CD4-positive, alpha-beta T cell treated with Interleukin-1 beta for 1 hour (primary cell): ENCODE measurements around the gene TCP10L.
"Not testable (repeated sequence)": the region's sequence is repeated elsewhere in the genome, so short reads cannot be mapped to it uniquely, and the experiment has no call there.

Source experiments
- DNase-seq, 2 donors: peaks; one replicate each; pipeline ENCODE4 v3.0.0-alpha.2; 2020 to 2022

TCP10L gene

DNA sequence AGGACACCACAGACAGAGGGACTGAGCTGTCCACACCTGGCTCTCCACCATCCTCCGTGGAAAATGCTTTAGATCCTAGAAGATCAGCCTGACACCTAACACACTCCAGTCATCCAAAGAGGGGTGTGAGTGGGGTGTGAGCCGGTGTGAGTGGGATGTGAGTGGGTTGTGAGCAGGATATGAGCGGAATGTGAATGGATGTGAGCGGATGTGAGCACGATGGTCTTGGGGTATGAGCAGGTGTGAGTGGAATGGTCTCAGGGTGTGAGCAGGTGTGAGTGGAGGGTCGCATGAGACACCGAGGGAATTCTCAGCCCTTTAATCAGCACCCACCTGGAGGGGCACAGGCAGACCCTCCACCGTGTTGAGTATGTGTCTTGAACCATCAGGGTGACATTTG lies 851 bp downstream of the TCP10L start:
- no peak for DNase-seq

DNA sequence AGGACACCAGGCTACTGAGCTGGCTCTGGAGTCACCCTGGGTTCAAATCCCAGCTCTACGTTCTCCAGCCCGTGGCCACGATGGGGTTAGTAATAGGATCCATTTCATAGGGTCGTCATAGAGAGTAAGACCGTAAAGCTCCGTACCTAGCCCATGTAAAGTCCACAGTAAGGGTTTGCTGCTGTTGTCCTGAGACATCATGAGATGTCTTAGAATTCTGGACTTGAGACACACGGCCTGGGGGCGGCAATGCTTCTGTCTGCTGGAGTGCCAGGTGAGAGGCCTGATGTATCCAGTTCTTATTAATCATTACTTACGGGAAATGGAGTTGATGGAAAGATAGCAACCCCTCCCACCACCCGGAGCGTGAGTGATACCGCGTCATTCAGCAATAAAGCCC lies 3.6 kb downstream of the TCP10L start:
- no peak for DNase-seq

- no peak for DNase-seq
Observed at GRCh38 chr21:32580949-32581348, 4.4 kb downstream of the TCP10L start.

DNA sequence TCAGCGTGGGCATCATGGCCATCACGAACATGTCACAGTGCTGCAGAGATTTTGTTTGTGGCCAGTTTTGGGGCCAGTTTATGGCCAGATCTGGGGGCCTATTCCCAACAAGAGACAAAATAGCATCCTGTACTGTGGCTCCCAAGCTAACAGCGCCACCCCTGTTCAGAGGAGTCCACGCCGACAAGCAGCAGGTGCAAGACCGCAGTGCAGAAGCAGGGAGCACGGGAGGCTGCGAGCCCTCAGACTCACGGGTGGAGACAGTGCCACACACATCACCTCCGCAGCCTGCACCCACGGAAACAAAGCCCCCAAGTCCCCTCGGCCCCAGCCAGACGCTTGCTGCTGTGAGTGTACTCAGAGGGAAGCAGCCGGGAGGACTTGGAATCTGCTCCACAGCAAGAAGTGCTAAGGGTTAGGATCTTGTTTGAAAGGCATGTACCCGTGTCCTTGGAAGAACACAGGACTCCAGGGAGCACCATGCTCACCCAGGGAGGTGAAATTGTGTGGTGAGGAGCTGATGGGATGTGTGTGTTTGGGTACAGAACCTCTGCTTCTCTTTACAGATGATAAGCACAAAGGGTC lies 7.1 kb downstream of the TCP10L start:
- DNase-seq = peak in 1 of 2 donors; percentile 17

GRCh38 chr21:32576011-32576410 lies 9.3 kb downstream of the TCP10L start:
- no peak for DNase-seq

DNA sequence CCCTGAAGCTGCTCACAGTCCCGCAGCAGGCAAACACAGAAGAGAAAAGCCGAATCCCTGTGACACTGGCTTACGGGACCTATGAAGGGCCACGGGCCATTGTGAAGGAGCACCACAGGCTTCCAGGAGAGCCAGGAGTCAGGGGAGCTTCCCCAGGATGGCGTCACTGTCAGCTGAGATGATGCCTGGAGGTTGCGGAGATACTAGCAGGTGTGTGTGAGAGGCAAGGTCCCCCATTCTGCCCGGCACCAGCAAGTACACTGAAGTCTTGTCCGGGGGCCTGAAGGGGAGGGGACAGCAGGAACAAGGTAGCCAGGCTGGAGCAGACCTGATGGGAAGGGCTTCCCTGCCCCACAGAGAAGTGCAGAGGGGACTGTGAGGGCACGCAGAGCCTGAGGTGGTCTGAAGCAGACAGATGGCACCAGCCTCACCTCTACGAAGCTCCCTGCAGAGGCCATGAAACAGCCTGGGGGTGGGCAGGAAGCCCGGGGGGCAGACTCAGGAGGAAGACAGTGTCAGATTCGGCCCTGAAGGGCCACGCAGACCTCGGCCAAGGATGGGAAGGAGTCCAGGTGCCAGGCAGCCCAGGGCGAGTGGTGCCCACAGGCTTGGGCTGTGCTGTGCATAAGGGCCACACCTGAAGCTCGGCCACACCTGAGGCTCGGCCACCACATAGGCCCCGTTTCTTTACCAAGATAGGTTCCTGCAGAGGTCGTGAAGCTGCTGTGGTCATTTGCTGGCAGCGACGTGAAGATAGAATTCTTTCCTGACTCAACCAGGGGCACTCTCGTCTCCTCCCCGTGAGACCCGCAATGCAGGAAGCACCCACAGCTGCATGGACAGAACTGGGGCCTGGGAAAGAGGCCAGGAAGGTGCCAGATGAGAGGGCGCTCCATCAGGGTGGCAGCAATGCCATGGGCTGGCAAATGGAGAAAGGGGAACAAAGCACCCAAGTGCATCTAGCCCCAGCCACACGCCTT lies 10.1 kb downstream of the TCP10L start:
- no peak for DNase-seq

DNA sequence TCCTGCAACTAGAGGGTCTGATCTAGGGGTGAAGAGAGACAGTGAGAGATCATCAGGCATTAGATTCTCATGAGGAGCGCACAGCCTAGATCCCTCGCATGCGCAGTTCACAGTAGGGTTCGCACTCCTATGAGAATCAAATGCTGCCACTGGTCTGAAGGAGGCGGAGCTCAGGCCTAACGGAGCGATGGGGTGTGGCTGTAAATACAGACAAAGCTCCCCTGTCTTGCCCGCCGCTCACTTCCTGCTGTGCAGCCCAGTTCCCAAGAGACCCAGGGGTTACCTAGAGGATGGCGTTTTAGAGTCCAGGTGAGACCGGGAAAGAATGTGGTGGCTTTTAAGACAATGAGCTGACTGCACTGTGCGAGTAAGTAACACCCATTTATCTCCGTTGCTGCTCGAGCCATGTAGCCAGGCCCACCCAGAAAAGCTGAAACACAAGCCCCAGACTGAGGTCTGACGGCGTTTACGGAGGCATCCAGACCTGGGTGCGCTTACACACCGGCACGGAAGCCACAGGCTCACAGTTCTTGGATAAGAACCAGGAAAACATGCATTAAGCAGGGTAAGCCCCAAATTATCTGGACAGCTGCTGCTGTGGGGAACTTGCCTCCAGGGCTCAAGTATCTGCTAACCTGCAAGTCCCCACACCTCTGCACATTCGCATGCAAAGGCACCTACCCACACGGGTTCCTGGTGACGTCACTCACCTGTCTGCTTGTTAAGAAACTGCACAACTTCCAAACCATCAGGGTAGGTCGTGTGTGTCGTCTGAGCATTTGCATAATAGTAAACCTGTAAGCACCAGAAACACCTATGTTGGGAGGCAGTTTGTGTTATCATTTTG lies 12.5 kb downstream of the TCP10L start:
- DNase-seq = no peak

DNA sequence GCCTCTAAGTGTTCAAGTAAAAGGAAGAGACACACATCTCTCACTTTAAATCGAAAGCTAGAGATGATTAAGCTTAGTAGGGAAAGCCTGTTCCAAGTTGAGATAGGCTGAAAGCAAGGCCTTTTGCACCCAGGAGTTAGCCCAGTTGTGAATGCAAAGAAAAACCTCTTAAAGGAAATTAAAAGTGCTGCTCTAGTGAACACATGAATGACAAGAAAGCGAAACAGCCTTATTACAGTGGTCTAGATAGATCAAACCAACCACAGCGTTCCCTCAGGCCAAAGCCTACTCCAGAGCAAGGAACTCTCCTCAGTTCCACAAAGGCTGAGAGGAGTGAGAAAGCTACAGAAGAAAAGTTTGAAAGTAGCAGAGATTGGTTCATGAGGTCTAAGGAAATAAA lies 14.9 kb downstream of the TCP10L start:
- no peak for DNase-seq

DNA sequence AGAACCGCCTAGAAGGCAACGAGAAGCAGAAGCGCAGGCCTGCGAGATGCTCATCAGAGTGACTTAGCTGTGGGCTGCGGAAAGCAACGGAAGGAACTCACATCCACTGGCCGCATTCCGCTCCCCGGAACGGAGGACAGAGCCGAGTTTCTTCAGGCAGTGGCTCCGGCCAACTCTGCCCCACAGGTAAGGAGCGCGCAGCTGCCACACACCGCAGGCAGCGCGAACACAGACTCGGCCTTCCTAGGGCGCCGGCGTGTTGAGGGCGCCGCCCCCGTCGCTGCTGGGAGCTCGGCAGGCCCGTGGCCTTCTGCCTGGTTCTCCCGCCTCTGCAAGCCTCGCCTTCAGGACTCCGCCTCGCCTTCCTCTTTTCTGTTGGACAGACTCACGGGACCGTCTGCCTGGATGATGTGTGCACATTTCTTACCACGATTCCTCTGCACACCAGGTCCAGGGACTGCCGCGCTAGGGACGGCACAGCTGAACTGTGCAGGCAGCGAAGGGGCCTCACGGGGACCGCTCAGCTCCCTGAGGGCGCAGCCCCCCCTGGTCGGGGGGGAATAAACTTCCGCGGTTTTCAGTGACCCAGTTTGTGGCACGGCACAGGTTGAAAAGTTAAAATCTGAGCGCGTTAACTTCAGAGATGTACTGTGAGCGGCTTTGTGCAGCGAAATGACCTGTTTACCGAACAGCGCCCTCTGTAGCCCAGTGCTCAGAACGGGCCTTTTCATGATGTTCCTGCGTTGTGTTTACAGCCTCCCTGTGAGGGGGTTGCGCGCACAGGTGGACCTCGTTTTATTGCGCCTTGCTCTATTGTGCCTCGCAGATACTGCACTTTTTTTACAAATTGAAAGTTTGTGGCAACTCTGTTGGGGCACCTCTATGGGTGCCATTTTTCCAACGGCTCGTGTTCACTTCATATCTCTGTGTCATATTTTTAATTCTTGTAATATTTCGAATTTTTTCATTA lies 15.8 kb downstream of the TCP10L start:
- DNase-seq = peak; percentile 77 to 84

GRCh38 chr21:32567626-32568025 lies 17.7 kb downstream of the TCP10L start:
- DNase-seq = no peak

DNA sequence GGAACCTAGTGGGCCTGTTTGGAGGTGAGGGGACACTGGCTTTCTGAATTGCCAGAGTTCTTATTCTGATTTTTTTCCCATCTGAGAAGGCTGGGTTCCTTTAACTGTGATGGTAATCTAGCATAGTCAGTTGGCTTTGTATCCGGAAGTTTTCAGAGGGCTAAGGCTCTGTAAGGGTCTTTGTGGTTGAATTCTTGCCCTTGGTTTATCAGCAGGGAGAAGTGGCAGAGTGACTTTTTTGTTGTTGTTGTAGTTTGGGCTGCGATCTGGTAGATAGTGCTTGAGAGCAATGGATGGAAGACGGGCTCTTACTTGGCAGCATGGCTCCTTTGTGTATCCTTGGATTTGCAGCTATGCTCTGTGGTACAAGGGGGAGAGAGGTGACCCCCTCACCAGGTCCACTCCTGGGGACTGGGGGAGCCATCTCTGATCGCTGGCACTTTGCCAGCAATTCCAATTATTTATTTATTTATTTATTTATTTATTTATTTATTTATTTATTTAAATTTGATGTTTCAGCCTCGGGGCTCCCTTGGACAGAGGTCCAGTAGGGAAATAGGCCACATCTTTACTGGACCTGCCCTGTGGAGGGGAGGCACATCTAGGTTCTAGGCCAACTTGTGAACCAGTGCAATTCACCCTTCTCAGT lies 18.5 kb downstream of the TCP10L start:
- no peak for DNase-seq

- no peak for DNase-seq
Observed at GRCh38 chr21:32565856-32566465, 19.4 kb downstream of the TCP10L start.

GRCh38 chr21:32562915-32563314 lies 22.4 kb downstream of the TCP10L start:
- DNase-seq = no peak

- DNase-seq = no peak
Observed at GRCh38 chr21:32562426-32562825, 22.9 kb downstream of the TCP10L start.

- DNase-seq = not testable (repeated sequence)
Observed at GRCh38 chr21:32561476-32561875, 23.8 kb downstream of the TCP10L start.

DNA sequence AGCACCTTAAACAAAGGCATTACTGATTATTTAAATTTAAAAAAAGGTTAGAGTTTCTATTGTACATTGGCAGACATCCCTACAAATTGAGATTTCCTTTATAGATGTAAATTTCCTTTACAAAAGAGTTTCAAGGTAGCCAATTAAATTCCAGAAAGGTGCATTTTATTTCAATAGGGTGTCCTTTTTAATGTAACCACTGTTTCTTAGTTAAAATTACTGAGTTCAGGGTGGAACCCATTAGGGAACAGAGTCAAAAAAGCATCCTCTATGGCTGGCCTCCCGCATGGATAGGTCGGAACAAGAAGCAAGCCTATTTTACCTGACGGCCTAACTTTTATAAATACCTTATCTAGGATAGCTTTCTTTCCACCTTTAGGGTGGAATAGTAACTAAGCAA lies 24.4 kb downstream of the TCP10L start:
- DNase-seq = no peak

GRCh38 chr21:32559006-32559610 lies 26.2 kb downstream of the TCP10L start:
- no peak for DNase-seq

GRCh38 chr21:32558106-32558505 lies 27.2 kb downstream of the TCP10L start:
- DNase-seq = no peak

- no peak for DNase-seq
Observed at GRCh38 chr21:32554832-32555638, 30.3 kb downstream of the TCP10L start.

DNA sequence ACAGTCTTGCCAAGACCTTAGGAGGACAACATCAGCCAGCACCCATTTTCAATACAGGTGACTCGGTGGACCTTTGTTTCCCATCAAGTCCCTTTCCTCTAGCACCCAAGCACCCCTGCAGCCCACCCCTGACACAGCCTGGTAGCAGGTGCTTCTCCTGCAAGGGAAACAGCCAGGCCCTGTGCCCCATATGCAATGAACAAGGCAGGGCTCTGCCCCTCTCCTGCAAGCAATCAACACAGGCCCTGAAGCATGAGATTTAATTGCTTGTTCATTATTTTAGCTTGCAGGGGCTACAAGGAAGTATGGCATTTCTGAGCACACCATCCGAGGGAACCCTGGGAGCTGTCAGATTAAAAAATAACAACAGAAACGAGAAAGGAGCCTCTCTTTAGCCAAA lies 35.4 kb downstream of the TCP10L start:
- no peak for DNase-seq
